Memory B cell (primary cell): Measurements from ENCODE around the gene PRAC2.

ENCODE experiments used
- ATAC-seq: fragments of 150-1000 bp; cut with Tn5 transposase; 2 replicates; pipeline ENCODE4 v1.10.0; 2021; ENCODE audit warnings: low read depth, mild to moderate bottlenecking, moderate library complexity
- DNase-seq, 2 donors: peaks; one replicate each; pipeline ENCODE4 v3.0.0; 2022; ENCODE audit warnings: low spot score in 2 of 2
- H3K27ac Mint-ChIP-seq: one replicate; pipeline ENCODE4 v1.8.0; 2022; ENCODE audit warnings: mild to moderate bottlenecking, moderate library complexity, mixed read lengths
- H3K27me3 Mint-ChIP-seq: one replicate; pipeline ENCODE4 v1.8.0; 2022; ENCODE audit warnings: mixed read lengths
- H3K36me3 Mint-ChIP-seq: one replicate; pipeline ENCODE4 v1.8.0; 2022; ENCODE audit warnings: mild to moderate bottlenecking, mixed read lengths
- H3K4me1 Mint-ChIP-seq: one replicate; pipeline ENCODE4 v1.8.0; 2022; ENCODE audit warnings: mixed read lengths
- H3K4me3 Mint-ChIP-seq: one replicate; pipeline ENCODE4 v1.8.0; 2022; ENCODE audit warnings: mild to moderate bottlenecking, moderate library complexity, mixed read lengths
- H3K9me3 Mint-ChIP-seq: one replicate; pipeline ENCODE4 v1.8.0; 2022; ENCODE audit warnings: mixed read lengths

The PRAC2 gene

GRCh38 chr17:48725288-48726064 is 2.5 kb downstream of the PRAC2 start:
- peak overlapping the region; percentile 45 for H3K27ac Mint-ChIP-seq
- ATAC-seq (peak; percentile 26), DNase-seq (no peak)
- H3K4me3 Mint-ChIP-seq, result peak overlapping the region; percentile 29
- H3K27me3 Mint-ChIP-seq, result peaks cover 43% of the 10 kb centered on the region
- peaks cover 16% of the 10 kb centered on the region for H3K4me1 Mint-ChIP-seq
- no peaks in the 10 kb centered on the region for H3K9me3 Mint-ChIP-seq
- H3K36me3 Mint-ChIP-seq, result no peaks in the 10 kb centered on the region

GRCh38 chr17:48726114-48726915 is 3.3 kb downstream of the PRAC2 start:
- Mint-ChIP-seq H3K4me3 (no peak overlapping the region), H3K9me3 (no peaks in the 10 kb centered on the region), H3K27me3 (peaks cover 39% of the 10 kb centered on the region), H3K27ac (no peak overlapping the region), H3K4me1 (peaks cover 16% of the 10 kb centered on the region), H3K36me3 (no peaks in the 10 kb centered on the region)
- ATAC-seq (peak; percentile 36), DNase-seq (no peak)

GRCh38 chr17:48726916-48727286 is 3.9 kb downstream of the PRAC2 start:
- DNase-seq, result no peak
- H3K4me1 Mint-ChIP-seq, result peaks cover 16% of the 10 kb centered on the region

GRCh38 chr17:48727415-48728175 is 4.6 kb downstream of the PRAC2 start:
- Mint-ChIP-seq H3K9me3 (no peaks in the 10 kb centered on the region), H3K4me3 (no peak overlapping the region), H3K36me3 (no peaks in the 10 kb centered on the region), H3K27me3 (peaks cover 35% of the 10 kb centered on the region), H3K27ac (no peak overlapping the region), H3K4me1 (peaks cover 16% of the 10 kb centered on the region)
- ATAC-seq, result peak; percentile 30
- no peak for DNase-seq

More at GRCh38 chr17:48726916-48727286, 3.9 kb downstream of the PRAC2 start:
- H3K27ac Mint-ChIP-seq, result no peak overlapping the region
- H3K27me3 Mint-ChIP-seq, result peaks cover 39% of the 10 kb centered on the region
- no peaks in the 10 kb centered on the region for H3K36me3 Mint-ChIP-seq
- H3K4me3 Mint-ChIP-seq, result no peak overlapping the region
- no peaks in the 10 kb centered on the region for H3K9me3 Mint-ChIP-seq
- peak; percentile 38 for ATAC-seq

GRCh38 chr17:48728232-48729231 is 5.5 kb downstream of the PRAC2 start, which contains the start of gene HOXB13:
Gene HOXB13, minus strand, starts transcription at chr17:48728750. Its CDS starts 157 bp downstream, at chr17:48728593.
- Mint-ChIP-seq H3K4me1 (peaks cover 18% of the 10 kb centered on the region), H3K9me3 (no peaks in the 10 kb centered on the region), H3K27ac (peak within 1 kb of the TSS; percentile 5), H3K4me3 (peak within 1 kb of the TSS; percentile 30), H3K27me3 (peaks cover 37% of the 10 kb centered on the region), H3K36me3 (peaks cover under 1% of the 10 kb centered on the region)
- ATAC-seq (no peak), DNase-seq (no peak)

GRCh38 chr17:48729335-48730239 is 6.6 kb downstream of the PRAC2 start:
- peaks cover 17% of the 10 kb centered on the region for H3K4me1 Mint-ChIP-seq
- H3K4me3 Mint-ChIP-seq, result no peak overlapping the region
- no peak overlapping the region for H3K27ac Mint-ChIP-seq
- no peaks in the 10 kb centered on the region for H3K9me3 Mint-ChIP-seq
- peaks cover 36% of the 10 kb centered on the region for H3K27me3 Mint-ChIP-seq
- H3K36me3 Mint-ChIP-seq, result peaks cover 3% of the 10 kb centered on the region
- DNase-seq (no peak), ATAC-seq (no peak)

- DNase-seq, result no peak
- Mint-ChIP-seq H3K27ac (no peak overlapping the region), H3K36me3 (peaks cover 3% of the 10 kb centered on the region), H3K4me1 (peaks cover 14% of the 10 kb centered on the region), H3K27me3 (peaks cover 35% of the 10 kb centered on the region), H3K9me3 (no peaks in the 10 kb centered on the region), H3K4me3 (no peak overlapping the region)
- no peak for ATAC-seq
Measured at GRCh38 chr17:48730240-48730550, 7.2 kb downstream of the PRAC2 start.

GRCh38 chr17:48731355-48731754 is 8.4 kb downstream of the PRAC2 start:
- H3K4me1 Mint-ChIP-seq, result peaks cover 13% of the 10 kb centered on the region
- peaks cover 37% of the 10 kb centered on the region for H3K27me3 Mint-ChIP-seq
- H3K36me3 Mint-ChIP-seq, result peaks cover 3% of the 10 kb centered on the region
- no peak for DNase-seq
- no peak for ATAC-seq
- H3K9me3 Mint-ChIP-seq, result no peaks in the 10 kb centered on the region
- no peak overlapping the region for H3K27ac Mint-ChIP-seq
- H3K4me3 Mint-ChIP-seq, result no peak overlapping the region

GRCh38 chr17:48732688-48733629 is 10.0 kb downstream of the PRAC2 start:
- peak overlapping the region; percentile 38 for H3K4me3 Mint-ChIP-seq
- peaks cover 3% of the 10 kb centered on the region for H3K36me3 Mint-ChIP-seq
- no peaks in the 10 kb centered on the region for H3K9me3 Mint-ChIP-seq
- H3K4me1 Mint-ChIP-seq, result peaks cover 9% of the 10 kb centered on the region
- peaks cover 37% of the 10 kb centered on the region for H3K27me3 Mint-ChIP-seq
- ATAC-seq (no peak), DNase-seq (no peak)
- no peak overlapping the region for H3K27ac Mint-ChIP-seq

GRCh38 chr17:48733632-48734328 is 10.8 kb downstream of the PRAC2 start:
- H3K27me3 Mint-ChIP-seq, result peaks cover 35% of the 10 kb centered on the region
- no peaks in the 10 kb centered on the region for H3K9me3 Mint-ChIP-seq
- no peak for DNase-seq
- ATAC-seq, result no peak
- H3K36me3 Mint-ChIP-seq, result peaks cover 3% of the 10 kb centered on the region
- no peak overlapping the region for H3K27ac Mint-ChIP-seq
- peaks cover 7% of the 10 kb centered on the region for H3K4me1 Mint-ChIP-seq
- peak overlapping the region; percentile 38 for H3K4me3 Mint-ChIP-seq

GRCh38 chr17:48734333-48735061 is 11.5 kb downstream of the PRAC2 start:
- no peak for DNase-seq
- Mint-ChIP-seq H3K9me3 (no peaks in the 10 kb centered on the region), H3K4me3 (no peak overlapping the region), H3K27me3 (peaks cover 30% of the 10 kb centered on the region), H3K36me3 (peaks cover 3% of the 10 kb centered on the region), H3K4me1 (peaks cover 6% of the 10 kb centered on the region), H3K27ac (no peak overlapping the region)
- ATAC-seq, result no peak
